Stimulated activated CD4-positive, alpha-beta T cell treated with anti-CD3 and anti-CD28 coated beads, Interleukin-12 subunit alpha, Interleukin-12 subunit beta, amount 100 ng/mL, for 48 hours (primary cell): ENCODE results near the gene PARVA.

Experiments used
- DNase-seq, 3 donors: peaks; one replicate each; pipeline ENCODE4 v3.0.0-alpha.2; 2020; ENCODE audit warnings: low read depth in 2 of 3, low spot score in 1 of 3

The PARVA gene

DNA sequence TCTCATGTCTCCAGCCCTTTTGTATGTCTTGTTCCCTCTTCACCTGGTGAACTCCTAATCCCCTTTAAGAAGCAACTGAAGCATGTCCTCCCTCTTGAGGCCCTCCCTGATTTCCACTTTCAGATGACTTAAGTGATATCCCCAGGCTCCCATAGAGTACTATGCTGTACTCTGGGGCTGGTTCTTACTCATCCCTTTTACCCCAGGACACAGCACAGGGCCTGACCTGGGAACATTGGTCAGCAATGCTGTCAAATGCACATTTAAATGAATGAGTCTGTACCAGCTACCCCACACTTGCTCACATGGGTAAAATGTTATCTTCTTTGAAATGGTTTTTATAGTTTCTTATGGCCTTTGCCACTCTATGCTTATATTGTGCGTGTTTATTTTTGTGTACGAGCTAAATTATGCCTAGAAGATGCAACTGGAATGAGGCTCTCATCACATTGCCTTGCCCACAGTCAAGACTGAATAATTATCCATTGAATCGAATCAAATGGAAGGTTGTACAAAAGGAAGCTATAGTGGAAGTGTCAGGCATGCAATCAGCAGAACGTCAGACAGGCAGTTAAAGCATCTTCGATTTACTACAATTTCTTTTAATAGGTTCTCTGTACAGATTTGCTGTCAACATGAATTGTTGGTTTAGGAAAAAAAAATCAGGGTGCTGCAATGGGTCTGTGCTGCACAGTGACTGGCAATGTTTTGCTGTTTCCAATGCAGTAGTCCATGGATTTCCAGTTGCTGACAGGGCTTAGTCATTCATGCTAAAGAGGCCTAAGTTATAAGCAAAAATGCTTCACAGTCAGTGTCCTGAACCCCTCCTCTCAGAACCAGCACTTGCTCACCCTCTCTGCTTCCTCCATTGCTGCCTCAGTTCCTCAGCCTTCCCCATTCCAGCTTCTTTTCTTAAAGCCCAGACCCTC is 79.5 kb downstream of the PARVA start:
- DNase-seq: no peak

DNA sequence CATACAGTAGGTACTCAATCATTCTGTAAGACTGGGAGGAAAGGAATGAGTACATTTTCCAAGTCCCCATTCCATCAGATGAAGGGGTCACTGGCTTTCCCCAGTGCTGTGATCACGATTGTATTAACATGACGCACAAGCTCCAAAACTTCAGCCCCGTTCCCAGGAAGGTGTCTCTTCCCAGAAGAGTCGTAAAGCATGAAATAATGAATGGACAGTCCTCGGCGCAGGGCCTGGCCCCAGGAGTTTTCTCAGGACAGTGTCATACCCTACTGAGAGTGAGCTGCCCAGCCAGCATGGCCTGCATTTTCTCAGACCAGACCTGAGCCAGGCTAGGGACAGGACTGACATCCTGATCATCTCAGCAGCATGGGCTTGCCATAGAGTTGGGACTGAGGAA is 80.7 kb downstream of the PARVA start:
- DNase-seq: no peak

DNA sequence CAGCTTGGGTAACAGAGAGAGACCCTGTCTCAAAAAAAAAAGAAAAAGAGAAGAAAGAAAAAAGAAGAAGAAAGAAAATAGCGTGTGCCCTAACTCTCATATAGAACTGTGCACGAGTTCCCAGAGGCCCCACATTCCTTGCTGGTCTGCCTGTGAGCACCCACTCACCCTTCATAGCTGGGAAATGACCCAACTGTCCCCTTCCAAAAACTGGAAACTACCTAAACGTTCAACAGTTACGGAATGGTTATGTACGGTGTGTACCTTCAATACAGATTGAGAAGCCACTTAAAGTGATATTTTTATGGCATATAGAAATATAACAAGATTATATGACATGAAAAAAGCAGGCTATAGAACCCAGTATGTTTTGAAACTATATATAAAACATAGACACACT is 82.0 kb downstream of the PARVA start:
- DNase-seq: no peak

DNA sequence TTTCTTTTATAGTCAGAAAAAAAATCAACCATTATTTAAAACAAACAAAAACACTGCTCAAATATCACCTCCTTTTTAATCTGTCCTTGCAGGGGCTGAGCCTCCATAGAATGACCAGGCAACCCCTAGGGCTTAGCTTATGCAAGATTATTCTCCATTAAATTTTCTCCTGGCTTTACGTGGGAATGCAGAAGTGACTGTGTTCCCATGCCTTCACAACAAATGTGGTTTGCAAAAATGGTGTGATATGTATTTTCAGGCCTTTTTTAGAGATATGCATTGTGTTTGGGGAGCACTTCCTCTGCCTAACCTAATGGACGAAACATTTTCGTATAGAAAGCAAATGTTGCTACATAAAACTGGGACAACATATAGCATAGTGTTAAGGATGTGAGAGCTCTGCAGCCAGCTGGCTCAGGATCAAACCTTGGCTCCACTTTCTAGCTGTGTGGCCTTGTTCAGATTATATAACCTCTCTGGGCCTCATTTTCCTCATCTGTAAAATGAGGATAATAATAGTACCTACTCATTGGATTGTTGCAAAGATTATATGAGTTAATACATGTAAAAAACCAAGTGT is 82.6 kb downstream of the PARVA start:
- no peak for DNase-seq

DNA sequence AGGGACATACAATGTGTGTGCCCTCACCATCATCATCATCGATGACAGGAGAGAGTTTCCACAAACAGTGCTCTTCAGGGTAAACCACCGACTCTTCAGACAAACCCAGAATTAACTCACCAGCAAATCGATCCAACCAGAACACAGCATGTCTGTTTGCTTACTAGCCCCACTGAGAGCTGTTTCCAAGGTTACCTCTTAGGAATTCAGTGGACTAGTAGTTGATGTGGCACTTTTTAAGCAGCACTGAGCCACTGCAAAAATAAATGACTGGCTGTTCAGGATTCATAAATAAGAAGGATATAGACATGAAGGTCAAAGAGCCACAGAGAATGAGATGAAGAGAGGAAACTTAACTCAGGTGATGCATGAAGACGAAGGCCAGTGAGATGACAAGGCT is 83.1 kb downstream of the PARVA start:
- no peak for DNase-seq

DNA sequence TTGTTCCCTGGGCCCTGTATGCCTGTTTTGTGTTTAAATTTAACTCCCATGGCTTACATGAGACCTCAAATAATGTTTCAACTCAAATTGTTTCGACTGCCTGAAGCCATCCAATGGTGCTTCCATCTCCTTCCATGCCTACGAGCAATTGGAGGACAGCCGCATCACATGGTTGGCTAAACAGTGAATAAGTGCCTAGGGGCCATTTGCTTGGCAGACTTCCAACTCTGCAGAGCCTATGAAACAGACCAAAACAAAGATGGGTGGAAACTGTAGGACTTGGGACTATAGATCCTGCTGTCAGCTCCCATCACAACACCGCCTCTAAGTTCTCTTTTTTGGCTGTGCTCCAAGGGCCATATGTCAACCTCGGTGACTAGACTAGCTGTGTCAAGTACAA is 84.1 kb downstream of the PARVA start:
- no peak for DNase-seq

DNA sequence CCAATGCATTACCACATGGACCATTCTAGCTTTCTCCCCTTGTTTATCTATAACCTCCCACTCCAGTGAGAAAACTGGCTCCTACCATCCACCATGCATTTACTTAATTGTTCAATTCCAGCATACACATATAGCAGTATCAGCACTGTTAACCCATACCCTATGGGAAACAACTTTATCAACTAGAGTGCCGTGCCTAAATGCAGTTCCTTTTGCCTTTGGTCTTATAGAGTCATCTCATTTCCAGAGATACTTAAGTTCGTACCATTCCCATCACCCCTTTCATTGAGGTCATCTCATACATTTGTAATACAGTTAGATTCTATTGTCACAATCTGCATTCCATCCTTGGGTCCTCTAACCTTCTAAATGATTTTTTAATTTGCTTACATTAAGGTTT is 86.9 kb downstream of the PARVA start:
- DNase-seq: no peak

DNA sequence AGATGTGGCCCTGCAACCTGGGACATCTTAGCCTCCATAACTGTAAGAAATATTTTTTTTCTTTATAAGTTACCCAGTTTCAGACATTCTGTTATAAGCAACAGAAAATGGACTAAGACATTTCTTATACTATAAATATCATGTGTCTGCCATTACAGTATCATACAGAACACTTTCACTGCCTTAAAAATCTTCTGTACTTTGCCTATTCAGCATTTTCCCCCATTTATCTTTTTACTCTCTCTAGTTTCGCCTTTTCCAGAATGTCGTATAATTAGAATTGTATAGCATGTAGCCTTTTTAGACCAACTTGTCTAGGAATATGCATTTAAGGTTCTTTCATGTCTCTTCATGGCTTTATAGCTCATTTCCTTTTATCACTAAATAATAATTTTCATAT is 88.0 kb downstream of the PARVA start:
- no peak for DNase-seq

DNA sequence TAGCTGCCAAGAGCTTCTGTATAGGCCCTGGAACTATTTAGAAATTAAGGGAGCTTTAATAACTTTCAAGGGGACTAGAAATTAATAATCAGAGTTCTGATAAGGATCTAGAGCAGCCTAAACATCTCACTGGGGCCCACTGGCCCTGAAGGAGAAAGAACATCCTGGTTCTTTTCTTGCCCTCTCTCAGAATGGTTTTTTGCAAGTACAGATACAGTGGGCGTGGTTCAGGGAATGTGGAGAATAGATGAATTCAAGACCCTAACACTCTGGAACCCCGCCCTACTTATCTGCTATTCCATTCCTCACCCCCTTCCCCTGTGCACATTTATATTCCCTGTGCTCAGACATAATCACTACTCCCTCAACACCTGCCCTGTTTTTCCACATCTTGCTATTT is 90.2 kb downstream of the PARVA start:
- no peak for DNase-seq

DNA sequence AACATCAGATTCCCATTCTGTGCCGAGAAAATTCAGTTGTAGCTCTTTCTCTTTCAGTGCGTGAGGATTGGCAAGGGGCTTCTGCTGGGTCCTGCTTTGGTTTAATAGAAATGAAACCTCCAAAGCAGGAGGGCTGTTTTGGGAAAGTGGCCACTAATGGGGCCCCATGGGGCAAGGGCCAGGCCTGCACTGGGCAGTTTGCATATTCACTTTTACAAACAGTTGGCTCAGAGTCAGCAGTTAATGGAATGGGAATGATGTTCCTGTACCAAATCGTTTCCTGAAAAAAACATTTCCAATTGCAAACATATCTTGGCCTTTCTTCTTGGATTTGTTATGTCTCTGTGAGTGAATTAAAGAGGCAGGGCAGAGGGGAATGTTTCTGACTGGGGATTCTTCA is 92.1 kb downstream of the PARVA start:
- no peak for DNase-seq

DNA sequence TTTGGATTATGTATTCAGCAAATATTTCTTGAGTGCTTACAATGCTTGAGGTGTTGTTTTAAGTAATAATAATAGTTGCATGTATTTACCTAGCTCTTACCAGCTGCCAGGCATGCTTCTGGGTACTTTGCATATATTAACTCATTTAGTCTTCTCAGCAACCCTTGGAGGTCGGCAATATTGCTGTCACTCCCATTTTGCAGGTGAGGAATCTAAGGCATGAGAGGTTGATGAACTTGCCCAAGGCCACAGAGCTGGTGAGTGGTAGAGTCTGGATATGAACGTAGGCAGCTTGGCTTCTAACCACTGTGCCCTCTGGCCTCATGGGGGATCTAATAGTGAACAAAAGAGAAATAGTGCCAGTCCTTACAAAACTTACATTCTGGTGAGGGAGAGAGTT is 92.9 kb downstream of the PARVA start:
- no peak for DNase-seq

DNA sequence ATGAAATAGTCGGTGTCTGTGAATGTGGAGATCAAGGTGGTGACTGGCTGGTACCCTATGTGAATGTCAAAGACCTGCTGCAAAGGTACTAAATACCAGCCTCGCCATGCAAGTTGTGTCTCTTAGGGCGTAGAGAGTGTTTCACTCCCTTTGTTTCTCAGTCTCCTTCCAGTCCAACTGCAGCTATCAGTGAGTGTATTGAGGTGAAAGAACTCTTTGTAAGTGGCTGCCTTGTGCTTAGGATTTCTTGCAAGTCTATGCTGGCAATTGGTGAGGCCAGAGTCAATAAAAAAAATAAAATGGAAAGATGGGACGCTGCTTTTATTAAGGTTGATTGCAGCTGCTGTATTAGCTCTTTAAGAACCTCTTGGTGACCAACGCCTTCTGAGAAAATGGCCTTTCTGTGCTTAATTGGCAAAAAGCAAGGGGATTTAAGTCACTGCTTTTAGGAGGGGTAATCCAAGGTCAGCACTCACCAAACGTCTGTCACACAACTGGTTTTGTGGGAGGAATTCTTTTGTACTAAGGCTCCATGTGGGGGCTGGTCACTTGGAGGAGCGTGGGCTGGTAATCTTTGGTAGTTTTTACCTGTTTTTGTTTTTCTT is 95.1 kb downstream of the PARVA start:
- no peak for DNase-seq

DNA sequence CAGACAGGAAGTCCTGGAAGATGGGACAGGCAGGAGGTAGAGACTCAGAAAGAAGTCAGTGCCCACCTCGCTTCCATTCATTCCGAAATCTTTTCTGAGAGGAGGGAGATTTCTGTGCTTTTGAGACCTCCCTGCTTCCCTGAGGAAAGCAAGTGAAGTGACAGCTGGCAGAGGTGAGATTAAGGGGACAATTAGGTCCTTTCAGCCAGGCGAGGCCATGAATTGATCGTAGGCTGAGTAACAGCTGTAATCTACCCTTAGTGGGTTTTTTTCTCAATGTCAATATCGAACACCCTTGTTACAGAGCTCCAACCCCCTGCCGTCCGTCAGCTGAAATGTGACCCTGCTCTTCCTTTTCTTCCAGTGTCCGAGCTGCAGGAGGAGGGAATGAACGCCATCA is 96.0 kb downstream of the PARVA start:
- DNase-seq: no peak

DNA sequence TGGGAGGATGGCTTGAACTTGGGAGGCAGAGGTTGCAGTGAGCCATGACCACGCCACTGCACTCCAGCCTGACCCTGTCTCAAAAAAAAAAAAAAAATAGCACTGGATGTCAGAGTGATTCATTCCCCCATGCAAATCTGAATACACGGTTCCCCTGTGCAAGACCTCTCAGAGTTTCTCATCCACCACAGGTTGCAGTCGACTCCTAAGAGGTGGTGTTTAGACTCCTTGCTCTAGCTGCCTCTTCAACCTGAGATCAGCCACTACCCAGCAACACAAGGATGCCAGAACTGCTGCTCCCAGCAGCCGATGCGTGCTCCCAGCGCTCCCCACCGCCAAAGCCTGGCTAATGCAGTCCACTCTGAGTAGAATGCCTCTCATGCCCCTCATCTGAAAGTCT is 97.5 kb downstream of the PARVA start:
- no peak for DNase-seq

DNA sequence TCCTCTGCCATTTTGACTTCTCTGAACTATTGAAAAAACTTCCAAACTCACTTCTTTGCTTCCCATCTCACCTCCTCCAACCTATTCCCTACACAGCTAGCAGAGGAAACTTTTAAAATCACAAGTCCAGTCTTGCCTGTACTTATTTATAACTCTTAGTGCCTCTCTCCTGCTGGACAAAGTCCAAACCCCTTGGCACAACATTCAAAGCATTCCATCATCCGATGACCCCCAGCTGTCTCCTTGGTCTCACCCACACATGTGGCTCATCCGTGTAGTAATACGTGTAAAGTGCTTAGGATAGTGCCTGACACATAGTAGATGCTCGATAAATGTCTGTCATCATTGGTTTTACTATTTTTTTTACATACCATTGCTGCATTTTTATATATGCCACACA is 101.4 kb downstream of the PARVA start:
- no peak for DNase-seq

DNA sequence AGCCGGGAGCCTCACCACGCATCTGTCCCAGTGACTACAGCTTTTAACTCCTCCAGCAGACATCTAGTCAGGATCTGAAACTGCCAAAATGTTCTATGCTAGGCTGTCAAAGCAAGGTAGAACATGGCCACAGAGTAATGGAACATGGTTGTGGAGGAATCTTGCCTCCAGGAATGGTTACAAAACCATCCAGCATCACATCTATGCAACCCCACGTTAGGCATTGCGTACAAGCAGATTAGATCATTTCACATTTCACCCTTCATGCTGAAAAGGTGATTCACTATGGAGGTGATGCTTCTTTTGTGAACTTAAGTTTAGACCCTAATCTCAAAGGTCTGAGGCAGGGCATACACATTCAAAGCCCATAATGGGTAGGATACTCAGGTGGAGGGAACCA is 103.0 kb downstream of the PARVA start:
- no peak for DNase-seq

DNA sequence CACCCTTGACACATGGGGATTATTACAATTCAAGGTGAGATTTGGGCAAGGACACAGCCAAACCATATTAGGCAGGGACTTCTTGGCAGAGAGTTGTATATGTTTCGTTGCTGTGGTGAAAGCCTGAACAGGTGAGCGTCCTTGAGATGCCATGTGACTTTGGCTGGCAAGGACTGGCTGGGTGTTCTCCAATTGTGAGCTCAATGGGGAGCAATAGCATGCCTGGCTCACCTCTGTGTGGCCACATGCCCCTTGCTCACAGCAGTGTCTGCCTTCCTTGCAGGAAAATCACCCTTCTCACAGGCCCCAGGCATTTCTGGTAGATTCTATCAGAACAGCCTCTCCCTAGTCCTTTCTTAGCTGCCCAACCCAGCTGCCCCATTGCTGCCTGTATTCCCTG is 105.5 kb downstream of the PARVA start:
- DNase-seq: no peak

DNA sequence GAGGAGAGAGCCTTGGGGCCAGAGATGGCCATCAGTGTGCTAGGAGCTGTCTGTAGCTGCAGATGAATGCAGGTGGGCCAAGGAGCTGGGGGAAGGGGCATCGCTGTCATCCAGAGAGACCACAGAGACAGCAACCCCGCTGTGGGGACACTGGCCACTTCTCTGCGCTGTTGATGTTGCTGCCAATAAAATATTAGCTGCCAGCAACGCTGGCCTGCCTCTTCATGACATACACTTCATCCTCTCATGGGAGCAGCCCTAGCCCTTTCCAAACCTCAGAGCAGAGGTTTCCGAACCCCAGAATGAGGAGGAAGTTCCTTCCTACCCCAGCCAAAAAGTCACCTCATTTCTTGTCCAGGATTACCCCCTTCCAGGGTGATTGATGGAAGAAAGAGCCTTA is 106.2 kb downstream of the PARVA start:
- DNase-seq: no peak

DNA sequence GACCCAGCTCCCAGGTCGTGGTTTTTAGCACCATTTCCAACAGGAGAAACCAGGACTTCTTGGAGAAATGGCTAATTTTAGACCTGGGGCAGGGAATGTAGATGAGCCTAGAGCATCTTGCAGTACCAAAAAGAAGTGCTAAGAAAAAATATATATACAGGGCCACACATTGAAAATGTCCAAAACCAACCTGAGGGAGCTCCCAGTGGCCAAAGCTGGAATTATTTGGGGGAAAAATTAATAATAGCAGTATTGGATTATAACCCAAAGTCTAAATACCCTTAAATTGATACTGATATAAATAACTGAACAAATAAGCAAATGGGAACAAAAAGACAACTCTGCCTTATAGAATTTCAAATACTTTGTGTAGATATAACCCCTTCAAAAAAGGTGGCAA is 108.0 kb downstream of the PARVA start:
- no peak for DNase-seq

DNA sequence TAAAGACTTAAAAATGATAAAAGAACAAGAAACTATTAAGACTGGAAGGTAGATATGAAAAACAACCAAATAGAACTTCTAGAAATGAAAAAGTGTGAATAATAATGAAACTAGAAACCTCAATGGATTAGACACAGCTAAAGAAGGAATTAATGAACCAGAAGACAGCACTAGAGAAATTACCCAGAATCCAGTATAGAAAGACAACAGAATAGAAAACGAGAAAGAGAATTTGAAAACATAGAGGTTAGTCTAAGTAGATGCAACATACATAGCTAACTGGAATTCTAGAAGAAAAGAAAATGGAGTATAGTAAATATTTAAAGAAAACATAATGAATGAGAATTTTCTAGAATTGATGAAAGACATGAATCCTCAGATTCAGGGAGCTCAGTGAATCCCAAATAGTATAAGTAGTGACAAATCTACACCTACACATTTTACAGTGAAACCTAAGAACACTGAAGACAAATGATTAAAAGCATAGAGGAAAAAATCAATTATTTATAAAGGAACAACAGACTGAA is 111.9 kb downstream of the PARVA start:
- no peak for DNase-seq

DNA sequence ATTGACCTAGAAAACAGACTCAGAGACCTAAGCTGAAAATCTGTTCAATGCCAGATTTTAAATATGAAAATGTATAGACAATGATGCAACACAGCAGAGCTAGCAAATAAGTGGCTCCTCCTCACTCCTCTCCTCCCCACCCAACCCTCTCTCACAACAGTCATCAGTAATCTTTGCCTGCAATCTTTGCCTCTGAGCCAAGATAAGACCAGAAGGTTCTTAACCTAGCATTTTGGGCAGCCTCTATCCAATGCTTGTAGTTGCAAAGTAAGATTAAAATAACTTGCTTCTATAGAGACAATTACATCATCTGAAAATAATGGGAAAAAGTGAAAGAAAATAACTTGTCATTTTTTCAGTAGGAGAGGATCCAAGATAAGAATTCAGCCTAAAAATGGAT is 117.3 kb downstream of the PARVA start:
- DNase-seq: no peak
